Inferior parietal cortex (tissue), 1 donor: ENCODE measurements around the gene TMEM91.
"Not testable (repeated sequence)": the region's sequence is repeated elsewhere in the genome, so short reads cannot be mapped to it uniquely, and the experiment has no call there.

Source experiments
- DNase-seq: peaks from one replicate; pipeline ENCODE4 v3.0.0-alpha.2; 2016; ENCODE audit errors: extremely low spot score

TMEM91 gene

GRCh38 chr19:41377977-41378709, 1.8 kb downstream of the TMEM91 start:
- no peak for DNase-seq

DNA sequence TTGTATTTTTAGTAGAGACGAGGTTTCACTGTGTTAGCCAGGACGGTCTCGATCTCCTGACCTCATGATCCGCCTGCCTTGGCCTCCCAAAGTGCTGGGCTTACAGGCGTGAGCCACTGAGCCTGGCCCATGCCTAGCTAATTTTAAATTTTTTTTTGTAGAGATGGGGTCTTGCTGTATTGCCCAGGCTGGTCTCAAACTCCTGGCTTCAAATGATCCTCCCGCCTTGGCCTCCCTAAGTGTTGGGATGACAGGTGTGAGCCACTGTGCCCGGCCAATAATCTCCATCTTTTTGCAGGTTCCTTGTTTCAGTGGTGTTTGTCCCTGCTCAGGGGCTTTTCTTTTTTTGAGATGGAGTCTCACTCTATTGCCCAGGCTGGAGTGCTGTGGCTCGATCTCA, 5.2 kb downstream of the TMEM91 start:
- DNase-seq, result not testable (repeated sequence)

GRCh38 chr19:41384351-41384750, 8.0 kb downstream of the TMEM91 start:
- DNase-seq, result no peak

- no peak for DNase-seq
Measured at GRCh38 chr19:41386442-41386841, 10.1 kb downstream of the TMEM91 start.

DNA sequence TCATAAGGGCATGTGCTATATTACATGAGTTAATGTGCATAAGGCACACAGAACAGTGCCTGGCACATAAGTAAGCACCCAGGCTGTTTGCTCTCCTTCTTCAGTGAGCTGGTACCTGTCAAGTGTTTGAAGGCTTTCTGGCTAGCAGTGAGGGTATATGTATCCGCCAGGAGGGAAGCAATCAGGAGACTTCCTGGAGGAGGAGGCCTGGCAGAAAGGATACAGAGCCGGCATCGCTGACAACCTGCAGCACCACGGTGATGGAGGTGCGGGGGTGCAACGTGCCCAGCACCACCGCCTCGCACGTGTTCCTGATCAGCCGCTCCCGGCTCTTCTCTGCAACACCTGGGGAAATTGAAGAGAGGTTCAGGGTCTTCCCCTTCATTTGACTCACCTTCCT, 15.3 kb downstream of the TMEM91 start:
- no peak for DNase-seq

DNA sequence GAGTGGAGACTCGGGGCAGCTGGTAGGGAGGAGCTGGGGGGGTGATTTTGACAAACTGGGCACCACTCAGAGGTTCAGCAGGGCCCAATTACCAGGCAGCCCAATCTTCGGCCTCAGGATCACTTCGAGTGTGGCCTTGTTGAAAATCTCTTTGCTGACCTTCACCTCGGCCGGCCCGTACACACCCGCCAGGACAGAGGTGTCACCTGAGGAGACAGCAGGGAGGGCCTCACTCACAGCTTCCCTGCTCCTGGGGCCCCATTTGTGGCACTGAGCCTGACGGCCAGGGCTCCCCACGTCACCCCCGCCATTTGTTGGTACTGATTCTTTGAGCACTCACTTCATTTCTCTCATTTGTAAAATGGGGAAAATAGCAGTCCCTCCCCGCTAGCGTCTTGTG, 16.4 kb downstream of the TMEM91 start:
- no peak for DNase-seq

DNA sequence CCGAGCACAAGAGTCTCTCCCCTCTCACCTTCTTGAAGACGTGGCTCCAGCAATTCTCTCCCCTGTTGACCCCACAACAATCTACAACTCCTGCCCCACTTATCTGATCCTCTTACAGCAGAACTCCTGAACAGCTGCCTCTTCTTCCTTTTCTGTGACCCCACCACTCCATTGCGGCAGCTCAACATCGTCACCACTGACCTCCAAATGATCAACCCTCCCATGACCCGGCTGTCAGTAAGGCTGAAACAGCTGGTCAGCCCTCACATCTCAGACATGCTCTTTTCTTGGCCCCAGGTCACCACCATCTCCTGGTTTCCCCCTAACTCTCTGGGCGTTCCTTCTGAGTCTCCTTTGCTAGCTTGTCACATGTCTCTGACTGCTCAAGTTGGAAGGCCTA, 19.0 kb downstream of the TMEM91 start:
- no peak for DNase-seq

- DNase-seq, result peak; percentile 100
Measured at GRCh38 chr19:41397086-41398049, 21.0 kb downstream of the TMEM91 start, which contains the start of the genes BCKDHA and EXOSC5. TSS of gene BCKDHA (plus strand) at chr19:41397818. CDS start at chr19:41397828, 10 bp downstream. TSS of gene EXOSC5 (minus strand) at chr19:41397359. CDS start at chr19:41397328, 31 bp downstream.

DNA sequence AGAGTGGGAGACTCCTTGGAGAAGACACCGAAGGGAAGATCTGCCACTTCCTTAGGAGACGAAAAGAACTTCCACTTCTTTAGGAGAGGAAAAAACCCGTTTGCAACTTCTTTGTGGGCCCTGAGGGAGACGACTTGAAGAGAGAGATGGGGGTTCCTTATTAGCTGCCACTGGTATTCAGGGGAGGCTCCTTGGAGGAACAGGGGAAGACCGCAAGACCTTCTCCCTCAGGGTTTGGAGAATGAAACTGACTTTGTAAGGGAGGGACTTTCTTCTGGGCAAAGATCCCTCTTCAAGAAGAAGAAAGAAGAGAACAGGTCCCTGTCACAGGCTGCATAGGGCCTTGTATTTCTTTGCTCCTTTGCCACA, 21.7 kb downstream of the TMEM91 start:
- DNase-seq, result no peak

DNA sequence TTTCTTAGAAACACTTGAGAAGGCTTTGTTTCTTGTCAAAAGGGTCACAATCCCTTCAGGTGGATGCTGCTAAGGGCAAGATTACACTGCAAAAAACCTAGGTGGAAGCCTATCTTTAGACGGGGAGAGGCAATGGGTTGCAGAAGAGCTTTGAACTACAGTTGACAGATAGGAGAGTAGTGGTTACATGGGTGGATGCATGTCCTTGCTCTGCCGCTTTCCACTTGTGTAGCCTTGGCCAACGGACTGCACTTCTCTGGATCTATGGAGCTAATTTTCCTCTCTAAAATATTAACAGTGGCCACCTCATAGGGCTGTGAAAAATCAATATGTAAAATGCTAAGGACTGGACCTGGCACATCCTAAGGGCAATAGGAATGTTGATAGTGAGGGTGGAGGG, 22.3 kb downstream of the TMEM91 start:
- no peak for DNase-seq

DNA sequence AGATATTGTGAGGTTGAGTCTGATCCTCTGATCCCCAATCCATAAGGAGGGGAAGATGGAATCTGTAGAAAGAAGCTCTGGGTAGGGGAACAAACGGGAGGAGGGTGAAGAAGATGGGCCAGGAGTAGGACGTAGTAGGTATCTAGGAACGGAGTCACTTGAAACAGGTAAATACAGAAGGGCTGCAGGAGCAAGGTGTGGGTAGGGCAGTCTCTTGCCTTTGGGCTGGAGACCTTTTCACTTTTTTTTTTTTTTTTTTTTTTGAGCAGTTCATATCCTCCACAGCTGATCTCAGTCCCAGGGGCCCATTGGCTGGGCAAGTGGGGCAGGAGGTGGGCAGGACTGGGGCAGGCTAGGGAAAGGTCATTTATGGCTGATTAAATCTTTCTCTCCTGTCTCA, 22.8 kb downstream of the TMEM91 start:
- DNase-seq, result no peak

DNA sequence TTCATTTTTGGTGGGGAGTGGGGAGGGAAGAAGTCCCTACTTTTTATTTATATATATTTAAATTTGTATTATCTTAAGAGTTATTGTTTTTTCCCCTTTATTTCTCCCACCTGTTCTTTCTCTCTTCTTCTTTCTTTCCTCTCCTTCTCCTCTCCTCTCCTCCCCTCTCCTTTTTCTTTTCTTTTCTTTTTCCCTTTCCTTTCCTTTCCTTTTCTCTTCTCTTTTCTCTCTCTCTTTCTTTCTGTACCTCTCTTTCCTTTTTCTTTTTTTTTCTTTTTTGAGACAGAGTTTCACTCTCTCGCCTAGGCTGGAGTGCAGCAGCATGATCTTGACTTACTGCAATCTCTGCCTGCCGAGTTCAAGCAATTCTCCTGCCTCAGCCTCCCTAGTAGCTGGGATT, 23.2 kb downstream of the TMEM91 start:
- no peak for DNase-seq

- no peak for DNase-seq
Measured at GRCh38 chr19:41401483-41401882, 25.1 kb downstream of the TMEM91 start.

DNA sequence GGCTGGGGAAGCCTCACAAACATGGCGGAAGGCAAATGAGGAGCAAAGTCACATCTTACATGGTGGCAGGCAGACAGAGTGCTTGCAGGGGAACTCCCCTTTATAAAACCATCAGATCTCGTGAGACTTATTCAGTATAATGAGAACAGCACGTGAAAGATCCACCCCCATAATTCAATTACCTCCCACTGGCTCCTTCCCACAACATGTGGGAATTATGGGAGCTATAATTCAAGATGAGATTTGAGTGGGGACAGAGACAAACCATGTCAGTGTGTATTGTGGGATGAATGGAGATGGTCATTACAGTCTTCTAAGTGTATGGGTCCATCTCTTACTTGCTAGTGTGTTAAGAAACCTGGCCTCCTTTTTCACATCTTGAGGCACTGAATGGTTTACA, 25.7 kb downstream of the TMEM91 start:
- no peak for DNase-seq

GRCh38 chr19:41403181-41403970, 27.0 kb downstream of the TMEM91 start:
- no peak for DNase-seq

DNA sequence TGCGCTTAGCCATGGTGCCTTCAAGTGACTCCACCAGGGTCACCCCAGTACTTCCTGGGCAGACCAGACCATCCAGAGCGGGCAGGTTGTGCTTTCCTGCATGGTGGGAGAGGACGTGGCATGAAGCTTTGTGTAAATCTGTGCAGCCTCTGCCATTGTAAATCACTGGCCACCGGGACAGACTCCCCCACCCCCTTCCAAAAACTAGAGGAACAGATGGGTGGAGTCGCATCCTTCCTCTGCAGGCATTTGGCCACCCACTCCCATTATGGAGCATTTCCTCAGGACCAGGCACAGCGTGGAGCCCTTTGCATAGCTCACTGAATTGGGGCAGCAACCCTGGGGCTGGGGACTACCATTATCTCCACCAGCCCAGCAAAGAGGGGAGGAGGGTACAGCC, 29.4 kb downstream of the TMEM91 start:
- DNase-seq, result no peak

DNA sequence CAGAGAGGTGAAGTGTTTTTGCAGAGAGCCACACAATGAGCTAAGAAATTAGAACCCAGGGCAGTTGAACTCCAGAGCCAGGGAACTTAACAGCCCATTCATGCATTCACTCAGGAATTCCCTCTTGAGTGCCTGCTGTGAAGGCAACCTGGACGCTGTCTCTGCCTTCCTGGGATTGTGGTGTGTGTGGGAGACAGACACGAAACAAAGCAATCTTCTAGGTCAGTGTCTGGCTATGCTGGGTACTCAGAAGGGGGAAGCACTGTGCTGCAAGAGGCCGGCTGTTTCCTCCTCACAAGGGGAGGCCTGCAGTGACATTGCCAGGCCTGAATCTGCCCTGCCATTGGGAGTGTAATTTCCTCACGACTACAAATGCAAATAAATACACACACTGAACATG, 30.9 kb downstream of the TMEM91 start:
- no peak for DNase-seq

DNA sequence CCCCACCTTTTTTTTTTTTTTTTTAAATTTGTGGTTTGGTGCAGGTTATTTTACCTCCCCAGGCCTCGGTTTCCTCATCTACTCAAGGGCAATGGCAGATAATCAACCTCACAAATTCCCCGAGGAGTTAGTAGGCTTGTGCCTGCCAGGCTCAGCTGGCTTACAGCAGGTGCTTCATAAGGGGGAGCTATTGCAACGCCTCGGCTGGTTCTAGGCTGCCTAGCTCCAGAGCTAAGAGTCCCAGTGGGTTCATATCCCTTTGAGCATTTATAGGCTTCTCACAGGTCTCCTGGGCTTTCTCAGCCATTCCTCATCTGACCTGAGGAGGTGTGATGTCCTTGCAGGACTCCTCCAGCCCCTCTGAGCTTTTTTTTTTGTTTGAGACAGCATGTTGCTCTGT, 31.9 kb downstream of the TMEM91 start:
- no peak for DNase-seq

- DNase-seq, result not testable (repeated sequence)
Measured at GRCh38 chr19:41408846-41409245, 32.5 kb downstream of the TMEM91 start.

DNA sequence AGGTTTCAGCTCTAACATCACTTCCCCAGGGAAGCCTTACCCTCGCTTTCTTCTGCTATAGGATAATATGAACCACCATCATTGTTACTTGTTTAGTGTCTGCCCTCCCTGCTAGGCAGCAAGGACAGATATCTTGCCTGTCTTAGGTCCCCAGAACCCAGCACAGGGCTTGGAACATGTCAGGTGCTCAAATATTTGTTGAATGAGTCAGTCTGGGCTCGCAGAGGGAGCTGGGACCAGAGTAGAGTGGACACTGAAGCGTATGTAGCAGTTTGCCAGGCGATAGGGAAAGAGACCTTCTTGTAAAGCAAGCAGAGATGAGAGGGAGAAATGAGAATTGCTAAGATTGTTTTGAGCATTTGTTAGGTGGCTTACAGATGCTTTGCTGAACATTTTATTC, 33.0 kb downstream of the TMEM91 start:
- DNase-seq, result no peak

DNA sequence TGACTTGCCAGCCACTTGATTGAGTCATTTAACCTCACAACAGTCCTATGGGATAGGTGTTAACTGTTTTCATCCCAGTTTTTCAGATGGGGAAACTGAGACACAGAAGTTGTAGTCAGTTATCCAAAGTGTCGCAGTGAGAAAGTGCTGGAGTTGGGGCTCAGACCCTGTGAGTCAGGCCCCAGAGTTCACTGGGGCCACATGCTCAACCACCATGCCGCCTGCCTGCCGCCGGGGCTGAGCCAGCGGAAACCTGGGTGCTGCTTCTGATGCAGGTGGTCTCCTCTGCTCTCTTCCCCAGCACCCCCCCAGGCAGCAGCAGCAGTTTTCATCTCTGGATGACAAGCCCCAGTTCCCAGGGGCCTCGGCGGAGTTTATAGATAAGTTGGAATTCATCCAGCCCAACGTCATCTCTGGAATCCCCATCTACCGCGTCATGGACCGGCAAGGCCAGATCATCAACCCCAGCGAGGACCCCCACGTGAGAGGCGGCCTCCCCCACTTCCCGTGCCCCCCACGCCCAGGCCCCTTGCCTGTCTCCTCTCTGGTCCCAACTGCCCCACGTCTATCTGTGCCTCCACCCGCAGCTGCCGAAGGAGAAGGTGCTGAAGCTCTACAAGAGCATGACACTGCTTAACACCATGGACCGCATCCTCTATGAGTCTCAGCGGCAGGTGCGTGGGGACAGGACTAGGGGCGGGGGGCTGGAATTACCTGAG, 34.2 kb downstream of the TMEM91 start:
- DNase-seq, result no peak
